ENCODE results near the gene PSMA3. TPM values are rescaled to one million over a fixed set of nuclear protein-coding genes. Genes with fewer than 3 reads are reported as not detected.

Gene PSMA3
- total and polyA plus RNA-seq, 2 of the 8 experiments (the other 6 are each of a cell fraction or from before 2014, with no cell fraction given): 285 to 507 TPM

DNA sequence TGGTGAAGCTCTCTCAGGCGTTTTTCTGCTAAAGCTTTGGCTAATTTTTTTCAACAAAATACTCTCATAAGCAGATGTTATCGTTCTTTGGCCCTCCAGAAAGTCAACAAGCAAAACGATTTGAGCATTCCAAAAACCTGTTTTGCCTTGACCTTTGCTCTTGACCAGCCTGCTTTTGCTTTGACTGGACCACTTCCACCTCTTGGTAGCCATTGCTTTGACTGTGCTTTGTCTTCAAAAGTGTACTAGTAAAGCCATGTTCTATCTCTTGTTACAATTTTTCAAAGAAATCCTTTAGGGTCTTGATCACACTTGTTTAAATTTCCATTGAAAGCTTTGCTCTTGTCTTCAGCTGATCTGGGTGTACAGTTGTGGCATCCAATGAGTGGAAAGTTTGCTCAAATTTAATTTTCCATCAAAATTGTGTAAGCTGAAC lies 43.0 kb downstream of the PSMA3 start:
- no peak overlapping the region for H3K4me3 ChIP-seq (ENCODE audit: extremely low read depth in 1 of 4, insufficient read depth in 2 of 4, low read depth in 3 of 4, low read length in 4 of 4)
- H3K27ac ChIP-seq (ENCODE audit: low read depth, low read length): no peak overlapping the region
- FAIRE-seq: no peak
- H4K20me1 ChIP-seq (replicated peaks in 1 of 2; ENCODE audit: control insufficient read depth in 1 of 2, insufficient read depth in 2 of 2, low read length in 2 of 2): peaks cover 3 to 6% of the 10 kb centered on the region in 2 experiments
- no peak overlapping the region for H2BK5ac ChIP-seq (ENCODE audit: low read depth, low read length)
- ChIA-PET CTCF (ENCODE audit: partially characterized antibody) (no interaction called here), POLR2A (ENCODE audit: partially characterized antibody) (interaction anchor here (2.9 kb wide), 1 partner anchor 10 kb away, joined by 11 read pairs; the partner anchor contains the start of gene ARID4A)
- H3K56ac ChIP-seq (replicated peaks; ENCODE audit: insufficient read length, low read depth, low read length): no peak overlapping the region
- no peak overlapping the region for H4K8ac ChIP-seq (ENCODE audit: extremely low read depth, insufficient read depth, low read length)
- no peak overlapping the region for H4K91ac ChIP-seq (replicated peaks; ENCODE audit: insufficient read length, low read length)
- H2BK120ac ChIP-seq (replicated peaks; ENCODE audit: low read depth, low read length): no peak overlapping the region
- no peak overlapping the region for H3K4me2 ChIP-seq (ENCODE audit: insufficient read depth in 1 of 2, low read depth in 2 of 2, low read length in 2 of 2)
- H3K18ac ChIP-seq (ENCODE audit: extremely low read depth, low read length): no peak overlapping the region
- H3K9me3 ChIP-seq (ENCODE audit: insufficient read depth in 2 of 2, low read depth in 1 of 2, low read length in 1 of 2): no peaks in the 10 kb centered on the region
- no peak overlapping the region for H3K4ac ChIP-seq (replicated peaks; ENCODE audit: insufficient read length, low read depth, low read length)
- DNase-seq (ENCODE audit: low read depth in 1 of 2, low spot score in 2 of 2): no peak
- peaks cover 0 to 78% of the 10 kb centered on the region in 2 experiments; a peak in 2 of 4 replicates for H3K79me2 ChIP-seq (ENCODE audit: control insufficient read depth in 1 of 2, insufficient read depth in 2 of 2, low read length in 2 of 2)
- WGBS, 2 experiments (ENCODE audit: extremely low coverage in 1 of 2, insufficient coverage in 1 of 2, insufficient read length in 1 of 2, insufficient replicate concordance in 2 of 2, low coverage in 1 of 2, low lambda C conversion rate in 2 of 2, missing lambda C conversion rate in 1 of 2): 78% methylated on average over 3 of the region's 3 CpGs; no CpG with 5 or more reads in 1 of the 2 experiments
- no peak overlapping the region for H2AFZ ChIP-seq (ENCODE audit: low read length)
- no peak overlapping the region for H2BK20ac ChIP-seq (ENCODE audit: low read length)
- no peak overlapping the region for H3K9ac ChIP-seq (replicated peaks in 1 of 4; ENCODE audit: extremely low read depth in 1 of 4, low read depth in 3 of 4, low read length in 3 of 4)
- no peaks in the 10 kb centered on the region for H3K27me3 ChIP-seq (replicated peaks in 1 of 4; ENCODE audit: control insufficient read depth in 3 of 4, extremely low read depth in 1 of 4, insufficient read depth in 3 of 4, low read length in 3 of 4)
- H2BK15ac ChIP-seq (ENCODE audit: low read length): no peak overlapping the region
- H3K4me1 ChIP-seq (replicated peaks in 1 of 4; ENCODE audit: control insufficient read depth in 3 of 4, insufficient read depth in 4 of 4, low read length in 3 of 4): no peaks in the 10 kb centered on the region
- no peak overlapping the region for H2BK12ac ChIP-seq (ENCODE audit: low read depth, low read length)
- H3K36me3 ChIP-seq (ENCODE audit: control insufficient read depth in 2 of 4, insufficient read depth in 4 of 4, low read length in 3 of 4): peaks cover 6 to 82% (median 28%) of the 10 kb centered on the region in 4 experiments; a peak in 7 of 8 replicates
- no peak overlapping the region for H4K5ac ChIP-seq (ENCODE audit: insufficient read length, low read depth, low read length)
- TF ChIP-seq SP4 (IDR thresholded peaks at IDR 0.05; ENCODE audit: low read length) (no peak), KDM5A (IDR thresholded peaks at IDR 0.05; ENCODE audit: low read length) (no peak), TAF7 (optimal IDR thresholded peaks at IDR 0.05; ENCODE audit: borderline replicate concordance, low read depth, low read length) (no peak), RNF2 (IDR thresholded peaks at IDR 0.05; ENCODE audit: borderline replicate concordance, low read depth, low read length, missing control alignments, poor library complexity, severe bottlenecking) (no peak), TAF1 (IDR thresholded peaks at IDR 0.05; ENCODE audit: low read depth, low read length) (no peak), POU5F1 (IDR thresholded peaks at IDR 0.05; ENCODE audit: low read depth, low read length) (no peak), JUN (IDR thresholded peaks at IDR 0.05; ENCODE audit: low read depth, low read length) (no peak), TEAD4 (IDR thresholded peaks at IDR 0.05; ENCODE audit: low read depth, low read length) (no peak), ASH2L (IDR thresholded peaks at IDR 0.05; ENCODE audit: low read length) (no peak)
- TF ChIP-seq, protein P1, sequence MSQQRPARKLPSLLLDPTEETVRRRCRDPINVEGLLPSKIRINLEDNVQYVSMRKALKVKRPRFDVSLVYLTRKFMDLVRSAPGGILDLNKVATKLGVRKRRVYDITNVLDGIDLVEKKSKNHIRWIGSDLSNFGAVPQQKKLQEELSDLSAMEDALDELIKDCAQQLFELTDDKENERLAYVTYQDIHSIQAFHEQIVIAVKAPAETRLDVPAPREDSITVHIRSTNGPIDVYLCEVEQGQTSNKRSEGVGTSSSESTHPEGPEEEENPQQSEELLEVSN (IDR thresholded peaks at IDR 0.05): no peak
- no peak overlapping the region for H3K14ac ChIP-seq (ENCODE audit: insufficient read length)
- no peak overlapping the region for H2AK5ac ChIP-seq (ENCODE audit: low read depth, low read length)
- H3K23ac ChIP-seq (ENCODE audit: insufficient read length): no peak overlapping the region
- no peaks in the 10 kb centered on the region for H3K23me2 ChIP-seq (ENCODE audit: low read depth, low read length)
- no peaks in the 10 kb centered on the region for H3K79me1 ChIP-seq (ENCODE audit: low read depth, low read length)
